HCT116 (cell line): Measurements from ENCODE around the gene CAPG. TPM values are rescaled to one million over a fixed set of nuclear protein-coding genes. Genes with fewer than 3 reads are reported as not detected.

Experiments used
- ATAC-seq: fragments of 200-7000 bp; cut with Tn5 transposase; 2 replicates; pipeline ENCODE4 v1.9.1; 2020; ENCODE audit warnings: mild to moderate bottlenecking, moderate library complexity
- BruUV-seq: library from RNA; stranded (reverse); fragments of 400-500 nt; replicated peaks from 2 replicates; lab custom pipeline; 2021; lab: Mats Ljungman, UMichigan
- CTCF ChIA-PET: fragments of 300-600 bp; sonication (Branson Sonifier 250); formaldehyde crosslinking; loops from one replicate; lab custom pipeline; 2021; ENCODE audit warnings: antibody characterized with exemption; lab: Charles Lee
- POLR2A ChIA-PET: fragments of 300-600, 350-600 bp; sonication (Branson Sonifier 250); formaldehyde crosslinking; loops from one replicate; lab custom pipeline; 2021; ENCODE audit warnings: antibody characterized with exemption; lab: Charles Lee
- RAD21 ChIA-PET, 2 experiments: fragments of 300-600 bp; sonication (Branson Sonifier 250); formaldehyde crosslinking; loops; one replicate each; lab custom pipeline; 2023; ENCODE audit warnings: low total read pairs in 2 of 2; ENCODE audit not compliant: uncharacterized antibody in 2 of 2, unreplicated experiment in 2 of 2, low non-redundant PET in 1 of 2; lab: Charles Lee
- DNase-seq: peaks from one replicate; pipeline ENCODE4 v3.0.0-alpha.2; 2010; ENCODE audit warnings: low read depth, low spot score
- H2AFZ ChIP-seq: fragments of 200-600 bp; shearing (Covaris generic), sonication (generic); 2 replicates; pipeline ENCODE4 v1.6.1; 2017; ENCODE audit warnings: low read depth, mixed run types, mixed read lengths, antibody characterized with exemption, low read length; ENCODE audit not compliant: poor library complexity, severe bottlenecking
- H3K27ac ChIP-seq: 2 replicates; pipeline ENCODE4 v1.5.1; 2012; ENCODE audit warnings: low read depth, low read length
- H3K27me3 ChIP-seq: fragments of 200-600 bp; sonication (generic); 2 replicates; pipeline ENCODE4 v1.6.1; 2016; ENCODE audit warnings: mixed run types, low read length, mixed read lengths; ENCODE audit not compliant: insufficient read depth
- H3K36me3 ChIP-seq, 2 experiments: fragments of 200-500 bp in 1 of 2; fragments of 200-600 bp in 1 of 2; sonication (Bioruptor generic) in 1 of 2; sonication (generic) in 1 of 2; 2 replicates each; pipeline versions ENCODE4 v1.5.1 to v1.6.1; 2014 to 2016; ENCODE audit warnings: low read length in 2 of 2, inconsistent platforms in 1 of 2, mixed read lengths in 1 of 2, mixed run types in 1 of 2; ENCODE audit not compliant: insufficient read depth in 2 of 2, control insufficient read depth in 1 of 2
- H3K4me1 ChIP-seq, 2 experiments: fragments of 200-600 bp in 1 of 2; sonication (generic) in 1 of 2; 2 replicates each; pipeline versions ENCODE4 v1.5.1 to v1.6.1; 2012 to 2017; ENCODE audit warnings: low read length in 2 of 2, inconsistent platforms in 1 of 2, mild to moderate bottlenecking in 1 of 2, mixed read lengths in 1 of 2, mixed run types in 1 of 2, moderate library complexity in 1 of 2; ENCODE audit not compliant: insufficient read depth in 2 of 2, control insufficient read depth in 1 of 2
- H3K4me2 ChIP-seq: fragments of 200-600 bp; sonication (generic); 2 replicates; pipeline ENCODE4 v1.6.1; 2017; ENCODE audit warnings: mixed run types, low read length, mixed read lengths
- H3K4me3 ChIP-seq, 2 experiments: fragments of 200-600 bp in 1 of 2; sonication (generic) in 1 of 2; replicated peaks in 1 of 2; 2 replicates each; pipeline ENCODE4 v1.5.1; 2011 to 2016; ENCODE audit warnings: low read length in 2 of 2, control low read depth in 1 of 2, low read depth in 1 of 2, mild to moderate bottlenecking in 1 of 2, mixed read lengths in 1 of 2, mixed run types in 1 of 2
- H3K79me2 ChIP-seq: fragments of 200-600 bp; sonication (generic); 2 replicates; pipeline ENCODE4 v1.6.1; 2017; ENCODE audit warnings: mild to moderate bottlenecking, mixed run types, low read length, moderate library complexity, mixed read lengths; ENCODE audit not compliant: insufficient read depth
- H3K9ac ChIP-seq: fragments of 200-600 bp; sonication (generic); 2 replicates; pipeline ENCODE4 v1.6.1; 2016; ENCODE audit warnings: low read length, mixed read lengths
- H3K9me2 ChIP-seq: fragments of 200-600 bp; sonication (generic), shearing (Covaris generic); 2 replicates; pipeline ENCODE4 v1.6.1; 2017; ENCODE audit warnings: mixed run types, mild to moderate bottlenecking, moderate library complexity; ENCODE audit not compliant: insufficient read depth
- H3K9me3 ChIP-seq, 2 experiments: fragments of 200-500 bp in 1 of 2; fragments of 200-600 bp in 1 of 2; sonication (Bioruptor generic) in 1 of 2; sonication (generic) in 1 of 2; 2 replicates each; pipeline ENCODE4 v1.6.1; 2014 to 2017; ENCODE audit warnings: low read length in 2 of 2, mixed read lengths in 2 of 2, inconsistent platforms in 1 of 2, low read depth in 1 of 2, mild to moderate bottlenecking in 1 of 2, mixed run types in 1 of 2, moderate library complexity in 1 of 2; ENCODE audit not compliant: control insufficient read depth in 1 of 2, insufficient read depth in 1 of 2
- H4K20me1 ChIP-seq: fragments of 200-600 bp; sonication (generic), shearing (Covaris generic); 2 replicates; pipeline ENCODE4 v1.6.1; 2017; ENCODE audit warnings: mixed run types, mild to moderate bottlenecking, moderate library complexity; ENCODE audit not compliant: insufficient read depth
- CEBPB ChIP-seq: IDR thresholded peaks from 2 replicates; pipeline ENCODE4 v1.6.1; 2012; ENCODE audit warnings: low read depth
- EGR1 ChIP-seq: IDR thresholded peaks from 2 replicates; pipeline ENCODE4 v1.6.1; 2012; ENCODE audit warnings: low read depth
- ELF1 ChIP-seq: IDR thresholded peaks from 2 replicates; pipeline ENCODE4 v1.6.1; 2012; ENCODE audit warnings: low read depth, borderline replicate concordance
- EZH2 ChIP-seq: fragments of 200-600 bp; sonication (generic); IDR thresholded peaks from 2 replicates; pipeline ENCODE4 v1.6.1; 2017; ENCODE audit warnings: antibody characterized with exemption, mixed run types
- JUND ChIP-seq: IDR thresholded peaks from 2 replicates; pipeline ENCODE4 v1.6.1; 2012
- POLR2AphosphoS5 ChIP-seq: IDR thresholded peaks from 2 replicates; pipeline ENCODE4 v1.6.1; 2011; ENCODE audit warnings: mild to moderate bottlenecking, low read depth, low read length, moderate library complexity
- SRF ChIP-seq: IDR thresholded peaks from 2 replicates; pipeline ENCODE4 v1.6.1; 2012; ENCODE audit warnings: low read depth
- TCF7L2 ChIP-seq: IDR thresholded peaks from 2 replicates; pipeline ENCODE4 v1.7.0; 2011; ENCODE audit warnings: borderline replicate concordance, inconsistent platforms; ENCODE audit not compliant: insufficient read depth, insufficient read length; ENCODE audit errors: extremely low read depth
- ZFX ChIP-seq: fragments of 450-650 bp; IDR thresholded peaks from 2 replicates; pipeline ENCODE4 v1.6.1; 2017
- intact Hi-C: fragments of 100-400 bp; cut with micrococcal nuclease; formaldehyde crosslinking; loops from 2 replicates; pipeline ENCODE4 v1.10.0; 2022
- total RNA-seq: library from RNA; stranded (reverse); gene quantifications from one replicate; pipeline ENCODE4 v1.2.1, GENCODE V29; 2021; ENCODE audit not compliant: unreplicated experiment
- TF ChIP-seq, protein P1 (sequence below): IDR thresholded peaks from 2 replicates; pipeline ENCODE4 v1.6.1; 2012; ENCODE audit warnings: low read depth
- TF ChIP-seq, protein P2 (sequence below): IDR thresholded peaks from 2 replicates; pipeline ENCODE4 v1.6.1; 2011; ENCODE audit warnings: mild to moderate bottlenecking, low read length, moderate library complexity; ENCODE audit not compliant: insufficient replicate concordance; ENCODE audit errors: extremely low read depth

CAPG gene
- total RNA-seq, 1 experiment from 2014 or later: 223 TPM

- DNase-seq (no peak), ATAC-seq (no peak)
- no TSS peak for BruUV-seq
- Histone ChIP-seq H3K9ac (no peak overlapping the region), H2AFZ (no peak overlapping the region), H3K79me2 (no peaks in the 10 kb centered on the region), H3K4me1 (peaks cover 0 to 6% of the 10 kb centered on the region in 2 experiments; a peak in 1 of 4 replicates), H3K9me3 (no peaks in the 10 kb centered on the region), H3K36me3 (peaks cover 15 to 39% of the 10 kb centered on the region in 2 experiments), H3K4me3 (no peak overlapping the region), H3K27ac (no peak overlapping the region), H3K27me3 (no peaks in the 10 kb centered on the region), H3K4me2 (no peak overlapping the region), H3K9me2 (no peaks in the 10 kb centered on the region), H4K20me1 (no peaks in the 10 kb centered on the region)
- ChIA-PET POLR2A (no interaction called here), CTCF (no interaction called here), RAD21 (no interaction called here)
- intact Hi-C loops: no loop called here
- TF ChIP-seq CEBPB: no peak
- no peak for TF ChIP-seq TCF7L2
- no peak for TF ChIP-seq ELF1
Observed at GRCh38 chr2:85396531-85397470, 13.4 kb downstream of the CAPG start.

DNA sequence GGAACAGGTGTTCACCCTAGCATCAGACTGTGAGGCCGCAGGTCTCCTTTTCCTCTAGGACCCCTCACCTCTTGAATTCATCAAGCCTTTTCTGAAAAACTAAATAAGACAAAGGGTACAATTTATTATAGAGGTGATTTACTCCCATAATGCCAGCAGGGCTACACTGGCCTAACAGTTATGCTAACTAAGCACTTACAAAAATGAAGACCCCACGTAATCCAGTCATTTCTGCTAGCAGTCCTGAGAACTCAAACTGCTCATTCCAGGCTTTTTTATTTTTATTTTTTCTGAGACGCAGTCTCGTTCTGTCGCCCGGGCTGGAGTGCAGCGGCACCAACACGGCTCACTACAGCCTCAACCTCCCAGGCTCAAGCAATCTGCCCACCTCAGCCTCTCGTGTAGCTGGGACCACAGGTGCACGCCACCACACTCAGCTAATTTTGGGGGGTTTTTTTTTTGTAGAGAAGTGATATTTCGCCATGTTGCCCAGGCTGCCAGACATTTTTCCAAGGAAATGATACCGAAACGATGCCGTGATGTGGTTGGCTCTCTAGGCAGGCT, 14.2 kb downstream of the CAPG start:
- ChIA-PET CTCF (no interaction called here), RAD21 (no interaction called here), POLR2A (no interaction called here)
- Histone ChIP-seq H3K4me1 (peaks cover 0 to 6% of the 10 kb centered on the region in 2 experiments; a peak in 1 of 4 replicates), H3K9ac (no peak overlapping the region), H3K27ac (no peak overlapping the region), H3K9me2 (no peaks in the 10 kb centered on the region), H4K20me1 (no peaks in the 10 kb centered on the region), H3K36me3 (peaks cover 15 to 44% of the 10 kb centered on the region in 2 experiments), H3K79me2 (no peaks in the 10 kb centered on the region), H3K4me3 (no peak overlapping the region), H3K27me3 (no peaks in the 10 kb centered on the region), H2AFZ (no peak overlapping the region), H3K9me3 (no peaks in the 10 kb centered on the region), H3K4me2 (no peak overlapping the region)
- DNase-seq: no peak
- no TSS peak for BruUV-seq
- ATAC-seq: no peak
- TF ChIP-seq ZFX: no peak
- no peak for TF ChIP-seq SRF
- TF ChIP-seq EGR1: no peak
- no peak for TF ChIP-seq POLR2AphosphoS5
- no peak for TF ChIP-seq EZH2
- TF ChIP-seq, protein P1, sequence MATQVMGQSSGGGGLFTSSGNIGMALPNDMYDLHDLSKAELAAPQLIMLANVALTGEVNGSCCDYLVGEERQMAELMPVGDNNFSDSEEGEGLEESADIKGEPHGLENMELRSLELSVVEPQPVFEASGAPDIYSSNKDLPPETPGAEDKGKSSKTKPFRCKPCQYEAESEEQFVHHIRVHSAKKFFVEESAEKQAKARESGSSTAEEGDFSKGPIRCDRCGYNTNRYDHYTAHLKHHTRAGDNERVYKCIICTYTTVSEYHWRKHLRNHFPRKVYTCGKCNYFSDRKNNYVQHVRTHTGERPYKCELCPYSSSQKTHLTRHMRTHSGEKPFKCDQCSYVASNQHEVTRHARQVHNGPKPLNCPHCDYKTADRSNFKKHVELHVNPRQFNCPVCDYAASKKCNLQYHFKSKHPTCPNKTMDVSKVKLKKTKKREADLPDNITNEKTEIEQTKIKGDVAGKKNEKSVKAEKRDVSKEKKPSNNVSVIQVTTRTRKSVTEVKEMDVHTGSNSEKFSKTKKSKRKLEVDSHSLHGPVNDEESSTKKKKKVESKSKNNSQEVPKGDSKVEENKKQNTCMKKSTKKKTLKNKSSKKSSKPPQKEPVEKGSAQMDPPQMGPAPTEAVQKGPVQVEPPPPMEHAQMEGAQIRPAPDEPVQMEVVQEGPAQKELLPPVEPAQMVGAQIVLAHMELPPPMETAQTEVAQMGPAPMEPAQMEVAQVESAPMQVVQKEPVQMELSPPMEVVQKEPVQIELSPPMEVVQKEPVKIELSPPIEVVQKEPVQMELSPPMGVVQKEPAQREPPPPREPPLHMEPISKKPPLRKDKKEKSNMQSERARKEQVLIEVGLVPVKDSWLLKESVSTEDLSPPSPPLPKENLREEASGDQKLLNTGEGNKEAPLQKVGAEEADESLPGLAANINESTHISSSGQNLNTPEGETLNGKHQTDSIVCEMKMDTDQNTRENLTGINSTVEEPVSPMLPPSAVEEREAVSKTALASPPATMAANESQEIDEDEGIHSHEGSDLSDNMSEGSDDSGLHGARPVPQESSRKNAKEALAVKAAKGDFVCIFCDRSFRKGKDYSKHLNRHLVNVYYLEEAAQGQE: no peak
- no peak for TF ChIP-seq JUND
- TF ChIP-seq, protein P2, sequence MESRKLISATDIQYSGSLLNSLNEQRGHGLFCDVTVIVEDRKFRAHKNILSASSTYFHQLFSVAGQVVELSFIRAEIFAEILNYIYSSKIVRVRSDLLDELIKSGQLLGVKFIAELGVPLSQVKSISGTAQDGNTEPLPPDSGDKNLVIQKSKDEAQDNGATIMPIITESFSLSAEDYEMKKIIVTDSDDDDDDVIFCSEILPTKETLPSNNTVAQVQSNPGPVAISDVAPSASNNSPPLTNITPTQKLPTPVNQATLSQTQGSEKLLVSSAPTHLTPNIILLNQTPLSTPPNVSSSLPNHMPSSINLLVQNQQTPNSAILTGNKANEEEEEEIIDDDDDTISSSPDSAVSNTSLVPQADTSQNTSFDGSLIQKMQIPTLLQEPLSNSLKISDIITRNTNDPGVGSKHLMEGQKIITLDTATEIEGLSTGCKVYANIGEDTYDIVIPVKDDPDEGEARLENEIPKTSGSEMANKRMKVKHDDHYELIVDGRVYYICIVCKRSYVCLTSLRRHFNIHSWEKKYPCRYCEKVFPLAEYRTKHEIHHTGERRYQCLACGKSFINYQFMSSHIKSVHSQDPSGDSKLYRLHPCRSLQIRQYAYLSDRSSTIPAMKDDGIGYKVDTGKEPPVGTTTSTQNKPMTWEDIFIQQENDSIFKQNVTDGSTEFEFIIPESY: no peak
- intact Hi-C loops: no loop called here
